Posterior vena cava (tissue), 2 donors: Measurements from ENCODE around the gene LAD1. TPM values are rescaled to one million over a fixed set of nuclear protein-coding genes. Genes with fewer than 3 reads are reported as not detected.

Source experiments
- DNase-seq: peaks from one replicate; pipeline ENCODE4 v3.0.0-alpha.2; 2020; ENCODE audit warnings: low spot score
- intact Hi-C, 2 donors: fragments of 100-400 bp; cut with DNase I; formaldehyde crosslinking; loops; one replicate each; pipeline versions ENCODE4 v1.14.1 to v1.14.2; 2022 to 2023
- long read RNA-seq, 2 donors: library from polyadenylated mRNA; unstranded; transcript quantifications; one replicate each; pipeline ENCODE4 v2.0.0, GENCODE V29; 2020 to 2021
- total RNA-seq, 2 donors: library from RNA; stranded (reverse); fragmentation: NEBNext Ultra II Directional; extraction: Animal tissue kit (Norgen Biotek cat#: 25700); gene quantifications; one replicate each; pipeline ENCODE4 v1.2.1, GENCODE V29; 2021
- donor health status: DM: yes; HTN: yes; CAD: no.
- donor health status: DM: yes; HTN: yes; CAD: no.

The LAD1 gene, protein sequence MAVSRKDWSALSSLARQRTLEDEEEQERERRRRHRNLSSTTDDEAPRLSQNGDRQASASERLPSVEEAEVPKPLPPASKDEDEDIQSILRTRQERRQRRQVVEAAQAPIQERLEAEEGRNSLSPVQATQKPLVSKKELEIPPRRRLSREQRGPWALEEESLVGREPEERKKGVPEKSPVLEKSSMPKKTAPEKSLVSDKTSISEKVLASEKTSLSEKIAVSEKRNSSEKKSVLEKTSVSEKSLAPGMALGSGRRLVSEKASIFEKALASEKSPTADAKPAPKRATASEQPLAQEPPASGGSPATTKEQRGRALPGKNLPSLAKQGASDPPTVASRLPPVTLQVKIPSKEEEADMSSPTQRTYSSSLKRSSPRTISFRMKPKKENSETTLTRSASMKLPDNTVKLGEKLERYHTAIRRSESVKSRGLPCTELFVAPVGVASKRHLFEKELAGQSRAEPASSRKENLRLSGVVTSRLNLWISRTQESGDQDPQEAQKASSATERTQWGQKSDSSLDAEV
- under 1 TPM in 1 of 2 donors, not detected in 1; 0.29 TPM for total RNA-seq
- long read RNA-seq, donor 1 = 0 reads
- long read RNA-seq, donor 2 = 0 reads

DNA sequence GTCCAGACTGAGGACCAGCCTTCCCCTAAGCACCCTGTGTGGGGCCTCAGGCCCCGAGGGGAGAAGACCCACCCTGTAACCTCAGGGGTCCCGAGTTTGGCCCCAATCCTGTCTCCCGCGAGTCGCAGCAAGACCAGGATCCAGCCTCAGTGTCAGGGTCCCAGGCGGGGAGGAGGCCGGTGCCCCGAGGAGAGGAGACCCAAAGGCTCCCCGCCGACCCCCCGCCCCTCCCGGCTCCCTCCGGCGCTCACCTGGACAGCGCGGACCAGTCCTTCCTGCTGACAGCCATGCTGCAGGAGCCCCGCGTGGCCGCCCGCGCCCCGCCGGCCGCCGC is at the start of gene LAD1:
Gene LAD1, minus strand, starts transcription at position 307 of the 334 bp plus-strand sequence. Its CDS starts 18 bp downstream, at position 289.
- intact Hi-C loops = no loop called here

DNA sequence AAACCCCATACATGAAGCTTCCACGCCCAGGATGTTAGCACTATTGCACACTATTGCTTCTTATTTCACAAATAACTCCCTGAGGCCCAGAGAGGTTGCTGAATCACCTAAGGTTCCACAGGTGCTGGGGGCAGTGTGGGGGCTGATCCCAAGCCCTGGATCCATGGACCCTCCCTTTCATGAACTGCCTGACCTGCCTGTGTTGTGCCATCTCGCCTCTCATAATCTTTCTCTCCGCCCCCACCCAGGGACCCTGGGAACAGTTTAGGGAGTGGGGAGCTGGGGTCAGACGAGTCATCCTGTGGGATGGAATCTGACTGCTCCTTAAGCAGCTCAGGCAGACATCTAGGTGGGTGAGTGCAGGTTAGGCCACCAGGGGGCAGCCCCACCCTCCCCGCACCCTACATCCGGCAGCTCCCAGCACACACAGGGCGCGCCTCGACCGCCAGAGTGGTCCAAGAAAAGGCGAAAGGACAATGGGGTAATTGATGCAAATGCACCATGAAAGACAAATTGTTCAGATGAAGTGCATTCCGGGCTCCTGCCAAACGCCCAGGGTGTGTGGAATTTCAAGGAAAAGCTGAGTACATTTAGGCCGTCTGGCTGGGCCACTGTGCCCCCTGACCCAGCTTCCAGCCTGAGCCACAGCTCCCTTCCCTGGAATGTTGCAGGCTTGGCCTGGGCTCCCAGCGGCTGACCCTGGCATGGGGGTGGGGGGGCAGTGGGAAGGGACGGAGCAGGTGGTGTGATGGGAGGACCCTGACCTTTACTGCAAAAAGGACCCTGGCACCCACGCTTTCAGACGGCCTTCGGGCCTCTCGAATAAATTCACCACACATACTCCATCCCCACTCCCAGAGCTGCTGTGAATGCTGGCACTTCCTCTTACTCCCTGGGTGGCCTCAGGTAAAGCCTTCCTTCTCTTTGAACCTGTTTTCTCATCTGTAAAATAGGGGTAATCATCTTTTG is 49.1 kb upstream of the LAD1 start:
- intact Hi-C loops = loop anchor here in 1 of 2 donors (2.0 kb wide), 1 partner anchor 65 kb away; no protein-coding TSS in a partner anchor
- peak; percentile 92 for DNase-seq

More for the DNA sequence above, at the start of gene LAD1:
- no peak for DNase-seq

DNA sequence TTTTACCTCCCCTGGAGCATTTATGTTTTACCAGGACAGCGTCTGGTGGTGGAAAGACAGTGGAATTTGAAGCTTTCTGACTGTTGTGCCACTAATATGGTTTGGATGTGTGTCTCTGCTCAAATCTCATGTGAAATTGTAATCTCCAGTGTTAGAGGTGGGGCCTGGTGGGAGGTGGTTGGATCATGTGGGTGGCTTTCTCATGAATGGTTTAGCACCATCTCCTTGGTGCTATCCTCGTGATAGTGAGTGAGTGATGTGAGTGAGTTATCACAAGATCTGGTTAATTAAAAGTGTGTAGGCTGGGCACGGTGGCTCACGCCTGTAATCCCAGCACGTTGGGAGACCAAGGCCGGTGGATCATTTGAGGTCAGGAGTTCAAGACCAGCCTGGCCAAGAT is 46.2 kb upstream of the LAD1 start:
- intact Hi-C loops = no loop called here
- no peak for DNase-seq

DNA sequence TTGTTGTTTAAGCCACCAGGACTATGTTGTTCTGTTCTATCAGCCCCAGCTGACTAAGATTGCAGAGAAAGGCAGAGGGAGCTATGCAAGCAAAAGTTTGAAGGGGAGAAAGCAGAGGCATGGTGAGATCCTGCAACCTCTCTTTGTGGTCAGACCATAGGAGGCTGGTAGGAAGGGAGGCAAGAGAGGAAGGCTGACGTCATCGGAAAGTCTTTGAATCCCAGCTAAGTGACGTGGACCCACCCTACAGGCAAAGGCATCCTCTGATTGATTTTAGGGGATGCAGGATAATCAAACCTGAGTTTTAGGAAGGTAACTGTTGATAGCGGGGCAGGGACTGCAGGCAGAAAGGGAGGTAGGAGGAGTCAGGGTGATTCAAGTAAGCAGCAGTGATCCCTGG is 45.7 kb upstream of the LAD1 start:
- intact Hi-C loops = loop anchor here in 1 of 2 donors (5.0 kb wide), 1 partner anchor 248 kb away; no protein-coding TSS in a partner anchor

DNA sequence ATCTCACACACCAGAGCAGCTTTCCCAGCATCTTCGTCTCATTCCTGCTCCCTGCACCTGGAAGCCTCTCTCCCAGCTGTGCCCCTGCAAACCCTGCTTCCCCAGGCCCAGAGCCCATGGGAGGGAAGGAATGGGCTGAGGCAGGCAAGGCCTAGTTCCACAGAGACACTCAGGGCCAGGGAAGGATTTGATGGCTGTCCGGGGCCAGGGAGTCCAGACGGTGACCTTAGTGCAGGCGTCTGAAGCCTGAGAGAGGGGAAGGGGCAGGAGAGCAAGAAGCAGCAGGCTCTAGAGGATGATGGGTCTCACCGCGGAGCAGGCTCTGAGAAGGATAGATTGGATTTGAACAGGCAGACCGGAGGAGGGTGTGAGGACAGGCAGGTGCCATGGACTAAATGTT is 44.6 kb upstream of the LAD1 start:
- DNase-seq = peak; percentile 58
- intact Hi-C loops = loop anchor here in 1 of 2 donors (5.0 kb wide), 1 partner anchor 249 kb away; no protein-coding TSS in a partner anchor

More for the DNA sequence above, 45.7 kb upstream of the LAD1 start:
- DNase-seq = no peak

DNA sequence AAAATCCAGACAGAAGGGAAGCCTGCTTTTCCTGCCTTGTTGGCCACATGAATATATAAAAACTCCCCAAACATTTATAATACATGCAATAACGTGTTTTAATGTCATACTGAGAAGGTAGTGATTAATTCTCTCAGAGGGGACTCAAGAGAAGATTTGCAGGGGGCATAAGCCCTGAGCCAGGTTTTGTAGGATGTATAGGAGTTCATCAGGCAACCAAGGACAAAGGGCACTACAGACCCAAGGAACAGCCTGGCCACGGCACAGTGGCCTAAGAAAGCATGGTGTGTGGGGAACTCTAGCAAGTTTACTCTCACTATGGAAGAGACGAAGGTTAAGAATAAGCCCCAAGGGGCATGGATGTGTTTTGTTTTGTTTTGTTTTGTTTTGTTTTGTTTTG is 37.8 kb upstream of the LAD1 start:
- no peak for DNase-seq
- intact Hi-C loops = loop anchor here in 1 of 2 donors (2.0 kb wide), 1 partner anchor 76 kb away; no protein-coding TSS in a partner anchor

DNA sequence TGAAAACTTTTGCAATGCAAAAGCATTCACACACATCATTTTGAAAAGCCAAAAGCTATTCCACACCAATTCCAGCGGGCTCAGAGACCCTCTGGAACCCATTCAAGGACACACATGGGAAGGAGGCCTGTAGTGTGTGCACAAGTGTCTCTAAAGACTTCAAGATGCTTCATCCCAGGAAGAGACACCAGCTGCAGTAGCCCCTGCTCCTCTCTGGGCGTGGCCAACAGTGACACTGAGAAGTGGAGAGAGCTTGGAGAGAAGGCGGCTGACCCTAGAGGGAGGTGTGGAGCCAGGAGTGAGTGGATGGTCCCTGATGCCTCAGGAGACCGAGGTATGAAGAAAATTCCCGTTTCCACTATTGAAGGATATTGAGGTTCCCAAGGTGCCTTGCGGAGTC is 37.3 kb upstream of the LAD1 start:
- no peak for DNase-seq
- intact Hi-C loops = loop anchor here in 1 of 2 donors (2.0 kb wide), 1 partner anchor 76 kb away; no protein-coding TSS in a partner anchor

DNA sequence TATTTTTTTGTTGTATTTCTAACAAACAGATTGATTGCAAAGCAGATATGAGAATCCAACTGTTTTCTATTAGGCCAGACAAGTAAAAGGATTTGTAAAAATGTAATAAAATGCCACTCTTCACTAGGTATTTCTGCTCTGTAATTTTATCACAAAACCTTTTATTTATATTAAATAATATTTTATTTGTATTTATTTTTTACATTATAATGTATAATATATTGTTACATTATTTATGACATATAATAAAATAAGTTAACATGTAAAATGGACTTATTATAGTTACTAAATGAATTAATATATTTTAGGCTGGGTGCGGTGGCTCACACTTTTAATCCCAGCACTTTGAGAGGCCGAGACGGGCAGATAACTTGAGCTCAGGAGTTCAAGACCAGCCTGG is 35.1 kb upstream of the LAD1 start:
- DNase-seq = no peak
- intact Hi-C loops = loop anchor here in 1 of 2 donors (5.0 kb wide), 1 partner anchor 307 kb away; the partner anchor contains the start of gene ASCL5

DNA sequence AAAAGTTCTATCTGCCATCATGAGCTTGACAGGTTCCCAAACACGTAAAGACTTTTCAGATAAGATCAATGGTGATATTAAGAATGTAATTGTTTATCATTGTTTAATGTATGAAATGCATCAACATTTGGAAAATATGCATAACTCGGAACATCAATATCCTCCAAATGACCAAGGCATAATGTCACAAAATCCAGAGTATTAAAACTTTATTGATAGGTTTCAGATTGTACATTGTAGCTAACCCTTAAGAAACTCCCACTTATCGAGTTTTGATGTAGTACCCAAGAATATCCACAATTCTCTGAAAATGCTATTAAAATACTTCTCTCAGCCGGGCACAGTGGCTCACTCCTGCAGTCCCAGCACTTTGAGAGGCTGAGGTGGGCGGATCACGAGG is 34.5 kb upstream of the LAD1 start:
- no peak for DNase-seq
- intact Hi-C loops = loop anchor here in 1 of 2 donors (5.0 kb wide), 1 partner anchor 306 kb away; the partner anchor contains the start of gene ASCL5

DNA sequence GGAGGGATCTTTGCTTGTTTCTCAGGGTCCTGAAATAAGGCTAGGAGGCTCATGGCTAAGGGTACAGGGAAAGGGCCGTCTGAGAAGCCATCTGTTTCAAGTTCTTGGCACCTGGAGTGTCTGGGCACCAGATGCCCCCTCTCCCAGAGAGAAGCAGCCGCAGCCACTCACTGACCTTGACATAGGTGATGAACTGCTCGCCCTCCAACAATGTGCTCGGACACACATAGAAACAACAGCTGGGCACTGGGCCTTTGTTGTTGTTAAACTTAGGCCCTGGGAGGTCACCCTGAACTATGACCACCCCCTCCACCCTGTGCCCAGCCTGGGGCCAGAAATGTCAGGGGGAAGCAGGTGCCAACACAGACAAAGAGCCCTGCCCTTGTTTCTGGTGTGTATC is 31.7 kb upstream of the LAD1 start:
- intact Hi-C loops = loop anchor here in 1 of 2 donors (5.0 kb wide), 1 partner anchor 303 kb away; the partner anchor contains the start of gene ASCL5
- DNase-seq = peak; percentile 62

DNA sequence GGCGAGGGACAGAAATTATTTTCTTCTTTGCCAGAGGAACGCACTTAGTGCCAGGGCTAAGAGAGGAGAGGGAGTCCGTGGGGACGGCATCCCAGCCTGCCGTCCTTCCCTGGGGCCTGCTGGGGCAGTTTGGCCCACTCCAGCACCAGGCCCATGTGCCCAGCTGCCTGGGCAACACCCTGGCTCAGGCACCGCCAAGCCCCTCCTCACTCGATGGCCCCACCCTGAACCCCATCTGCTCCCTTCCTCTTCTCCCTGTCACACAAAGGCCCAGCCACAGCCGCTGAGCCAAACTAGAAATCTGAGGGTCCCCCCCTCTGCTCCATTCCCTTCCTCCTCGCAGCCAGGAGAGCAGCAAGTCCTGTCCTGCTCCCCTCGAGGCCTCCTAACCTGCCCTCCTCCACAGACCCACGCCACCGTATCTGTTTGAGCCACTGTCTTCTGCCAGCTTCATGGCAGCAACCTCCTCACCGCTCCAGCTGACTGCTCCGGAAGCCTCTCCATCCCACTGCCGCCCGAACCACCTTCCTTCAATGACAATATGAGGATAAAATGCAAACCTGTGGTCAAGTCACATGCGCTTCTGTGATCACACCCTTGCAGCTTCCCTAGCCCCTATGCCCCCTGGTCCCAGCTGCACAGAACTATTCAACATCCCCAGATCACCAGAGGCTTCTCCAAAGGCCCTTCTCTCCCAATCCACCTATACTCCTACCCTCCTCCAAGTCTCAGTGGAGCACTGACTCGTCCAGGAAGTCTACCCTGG is 30.8 kb upstream of the LAD1 start:
- intact Hi-C loops = loop anchor here in 1 of 2 donors (5.0 kb wide), 2 partner anchors 303 to 1697 kb away; partner anchors contain the start of genes ADORA1 and ASCL5
- peak; percentile 62 for DNase-seq

DNA sequence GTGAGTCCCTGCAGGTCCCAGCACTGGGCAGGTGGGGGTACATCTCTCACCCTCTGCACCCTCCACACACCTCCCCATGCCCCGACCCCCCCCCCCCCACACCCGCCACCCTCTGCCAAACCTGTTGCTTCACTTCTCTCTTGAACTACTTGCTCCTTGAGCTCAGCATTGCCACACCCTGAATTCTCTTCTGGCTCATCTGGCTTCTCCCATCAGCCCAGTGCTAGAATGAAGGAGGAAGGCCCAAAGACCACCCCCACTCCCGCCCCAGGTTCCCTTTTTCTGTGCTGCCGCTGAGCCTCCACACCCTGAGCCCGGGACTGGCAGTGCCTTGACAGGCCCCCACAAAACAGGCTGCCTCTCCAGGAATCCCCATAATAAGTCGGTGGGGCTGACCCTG is 28.8 kb upstream of the LAD1 start:
- no peak for DNase-seq
- intact Hi-C loops = loop anchor here in 1 of 2 donors (5.0 kb wide), 1 partner anchor 1699 kb away; the partner anchor contains the start of gene ADORA1

DNA sequence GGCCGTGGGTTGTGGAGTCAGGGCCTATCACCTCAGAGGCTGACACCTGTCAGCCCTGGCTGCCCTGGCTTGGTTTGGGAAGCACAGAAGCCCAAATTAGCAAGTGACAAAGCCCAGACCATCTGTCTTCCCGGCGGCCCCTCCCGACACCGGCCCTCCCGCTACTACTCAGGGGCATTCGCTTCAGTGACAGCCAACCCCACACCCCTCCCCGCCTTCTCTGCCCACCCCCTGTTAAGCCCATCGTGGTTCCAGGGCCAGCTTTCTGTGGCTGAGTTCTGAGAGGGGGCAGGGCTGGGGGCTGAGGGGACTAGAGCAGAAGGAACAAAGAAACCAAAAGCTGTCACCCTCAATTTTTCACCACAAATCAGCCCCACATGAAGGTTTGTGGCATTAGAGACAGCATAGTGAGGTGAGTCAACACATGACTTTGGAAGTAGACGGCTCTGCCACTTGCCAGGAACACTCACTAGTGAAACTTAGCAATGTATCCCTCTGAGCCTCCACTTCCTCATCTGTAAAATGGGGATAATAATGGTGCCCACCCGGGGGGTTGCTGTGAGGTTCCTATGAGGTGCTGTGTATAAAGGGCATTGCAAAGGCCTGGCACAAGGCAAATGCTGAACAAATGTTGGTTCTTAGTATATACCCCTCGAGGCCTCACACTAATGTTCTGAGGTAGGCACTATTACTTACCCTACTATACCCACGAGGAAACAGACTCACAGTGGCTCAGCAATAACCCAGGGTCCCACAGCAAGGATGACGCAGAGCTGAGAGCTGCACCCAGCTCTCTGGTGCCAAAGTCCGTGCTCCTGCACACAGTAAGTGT is 27.6 kb upstream of the LAD1 start:
- no peak for DNase-seq
- intact Hi-C loops = loop anchor here in 1 of 2 donors (5.0 kb wide), 1 partner anchor 1701 kb away; the partner anchor contains the start of gene ADORA1

DNA sequence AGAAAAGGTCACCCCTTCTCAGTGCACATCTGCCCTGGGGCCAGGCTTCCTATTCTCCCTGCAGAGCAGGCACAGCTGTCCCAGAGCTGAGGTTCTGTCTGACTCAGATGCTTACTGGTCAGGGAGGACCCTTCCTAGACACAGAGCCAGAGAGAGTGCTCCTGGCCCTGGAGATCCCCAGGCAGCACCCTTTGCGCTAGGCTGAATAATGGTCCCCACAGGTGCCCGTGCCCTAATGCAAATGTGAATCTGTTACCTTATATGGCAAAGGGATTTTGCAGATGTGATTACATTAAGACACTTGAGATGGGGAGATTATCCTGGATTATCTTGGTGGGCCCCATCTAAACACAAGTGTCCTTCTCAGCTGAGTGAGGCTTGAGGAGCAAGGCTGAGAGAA is 25.0 kb upstream of the LAD1 start:
- intact Hi-C loops = no loop called here
- DNase-seq = no peak

DNA sequence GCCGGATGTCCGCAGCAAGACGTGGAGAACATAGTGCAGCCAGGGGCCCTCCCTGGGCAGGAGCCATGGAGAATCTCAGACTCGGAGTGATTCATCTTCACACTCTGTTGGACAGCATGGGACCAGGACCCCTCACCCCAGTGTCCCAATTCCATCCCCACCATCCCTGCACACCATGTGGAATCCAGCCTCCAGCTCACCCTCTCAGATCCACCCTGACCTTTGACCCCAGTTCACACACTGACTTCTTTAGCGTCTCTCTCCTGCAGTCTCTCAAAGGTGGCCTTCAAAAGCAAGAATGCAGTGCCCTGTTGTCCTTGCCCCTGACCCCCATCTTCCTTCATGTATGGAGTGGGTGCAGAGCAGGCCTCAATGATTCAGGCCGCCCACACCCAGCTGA is 24.5 kb upstream of the LAD1 start:
- intact Hi-C loops = no loop called here
- no peak for DNase-seq

DNA sequence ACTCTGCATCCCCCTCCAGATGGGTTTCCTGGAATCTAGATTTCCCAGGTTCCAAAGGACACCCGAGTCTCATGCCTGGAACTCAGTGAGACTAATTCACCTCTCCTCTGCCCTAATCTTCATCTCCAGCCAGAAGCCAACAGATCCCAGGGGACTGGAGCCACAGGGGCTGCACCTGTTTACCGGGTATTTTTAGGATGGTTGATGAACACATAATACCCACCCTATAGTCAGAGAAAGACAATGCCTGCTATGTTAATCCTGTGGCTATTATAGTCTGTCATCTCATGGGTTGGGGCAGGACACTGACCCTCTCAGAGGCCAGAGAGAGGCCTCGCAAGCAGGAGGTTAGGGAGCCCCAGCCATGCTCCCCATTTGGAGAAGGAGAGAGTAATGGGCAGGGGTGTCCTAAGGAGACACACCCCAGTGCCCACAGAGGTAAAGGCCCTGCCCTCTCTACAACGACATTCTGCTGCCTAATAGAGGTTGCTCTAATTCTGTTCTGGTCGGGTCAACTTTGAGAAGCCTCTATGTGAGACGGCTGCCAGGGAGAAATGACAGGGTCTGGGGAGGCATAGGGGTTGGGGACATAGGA is 23.4 kb upstream of the LAD1 start:
- intact Hi-C loops = no loop called here
- DNase-seq = no peak

DNA sequence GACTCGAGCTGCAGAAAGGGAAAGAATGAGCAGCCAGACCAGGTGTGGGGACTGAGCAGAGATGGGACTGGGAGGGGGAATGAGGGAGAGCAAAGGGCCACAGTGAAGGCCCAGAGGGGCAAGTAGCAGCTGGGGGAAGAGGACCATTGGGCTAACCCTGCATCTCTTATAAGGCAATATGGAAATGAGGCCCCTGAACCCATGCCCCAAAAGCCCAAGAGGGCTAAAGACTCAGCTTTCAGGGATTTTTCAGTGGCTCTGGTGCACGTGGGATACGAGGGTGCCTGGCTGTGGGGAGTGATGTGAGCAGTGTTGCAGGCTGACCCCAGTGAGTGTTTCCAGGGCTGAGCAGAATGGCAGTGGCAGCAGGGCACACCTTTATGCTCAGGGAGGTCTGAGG is 22.9 kb upstream of the LAD1 start:
- intact Hi-C loops = no loop called here

More for the DNA sequence above, 22.9 kb upstream of the LAD1 start:
- no peak for DNase-seq
